Measurements from ENCODE around the gene ZCCHC7. TPM values are rescaled to one million over a fixed set of nuclear protein-coding genes. Genes with fewer than 3 reads are reported as not detected.

The ZCCHC7 gene
- polyA plus RNA-seq, 1 donor from 2014 or later = 10.9 TPM

- H3K27ac ChIP-seq (ENCODE audit: low read length) = no peak overlapping the region
- TF ChIP-seq EP300 (conservative IDR thresholded peaks at IDR 0.05; ENCODE audit: poor library complexity, severe bottlenecking) (no peak), MXI1 (conservative IDR thresholded peaks at IDR 0.05; ENCODE audit: poor library complexity, severe bottlenecking) (no peak), SMC3 (conservative IDR thresholded peaks at IDR 0.05; ENCODE audit: poor library complexity) (no peak), CTCF (IDR thresholded peaks at IDR 0.05; ENCODE audit: poor library complexity, severe bottlenecking) (no peak), EZH2 (IDR thresholded peaks at IDR 0.05; ENCODE audit: borderline replicate concordance, insufficient read depth, low read length, poor library complexity, severe bottlenecking) (no peak), RAD21 (conservative IDR thresholded peaks at IDR 0.05) (no peak), POLR2AphosphoS5 (IDR thresholded peaks at IDR 0.05) (no peak), TAF1 (IDR thresholded peaks at IDR 0.05; ENCODE audit: low read depth) (no peak), REST (IDR thresholded peaks at IDR 0.05; ENCODE audit: borderline replicate concordance) (no peak)
- H3K9me2 ChIP-seq (ENCODE audit: insufficient read depth, low read length) = no peaks in the 10 kb centered on the region
- no peak overlapping the region for H3K9ac ChIP-seq (ENCODE audit: low read length)
- no peaks in the 10 kb centered on the region for H3K36me3 ChIP-seq (ENCODE audit: insufficient read depth, low read length)
- no peak overlapping the region for H2AFZ ChIP-seq (ENCODE audit: low read depth, low read length)
- no peaks in the 10 kb centered on the region for H3K79me2 ChIP-seq (replicated peaks; ENCODE audit: insufficient read depth, low read length)
- no peaks in the 10 kb centered on the region for H3K9me3 ChIP-seq (ENCODE audit: low read length)
- H3K27me3 ChIP-seq (ENCODE audit: insufficient read depth, low read depth, low read length) = no peaks in the 10 kb centered on the region
- H3K4me2 ChIP-seq (ENCODE audit: low read length) = no peak overlapping the region
- no peaks in the 10 kb centered on the region for H3F3A ChIP-seq (ENCODE audit: insufficient read depth, low read length, poor library complexity, severe bottlenecking)
- no peak overlapping the region for H3K4me3 ChIP-seq (ENCODE audit: low read length)
- H4K20me1 ChIP-seq (ENCODE audit: insufficient read depth) = no peaks in the 10 kb centered on the region
Observed at GRCh38 chr9:37363124-37363523, 242.8 kb downstream of the ZCCHC7 start.

GRCh38 chr9:37364136-37364535 lies 243.8 kb downstream of the ZCCHC7 start:
- Histone ChIP-seq H3K4me2 (ENCODE audit: low read length) (no peak overlapping the region), H3K79me2 (replicated peaks; ENCODE audit: insufficient read depth, low read length) (no peaks in the 10 kb centered on the region), H3F3A (ENCODE audit: insufficient read depth, low read length, poor library complexity, severe bottlenecking) (no peaks in the 10 kb centered on the region), H3K27me3 (ENCODE audit: insufficient read depth, low read depth, low read length) (no peaks in the 10 kb centered on the region), H3K4me3 (ENCODE audit: low read length) (no peak overlapping the region), H4K20me1 (ENCODE audit: insufficient read depth) (no peaks in the 10 kb centered on the region), H3K9me3 (ENCODE audit: low read length) (no peaks in the 10 kb centered on the region), H2AFZ (ENCODE audit: low read depth, low read length) (no peak overlapping the region), H3K9ac (ENCODE audit: low read length) (no peak overlapping the region), H3K9me2 (ENCODE audit: insufficient read depth, low read length) (no peaks in the 10 kb centered on the region), H3K27ac (ENCODE audit: low read length) (no peak overlapping the region), H3K36me3 (ENCODE audit: insufficient read depth, low read length) (no peaks in the 10 kb centered on the region)
- TF ChIP-seq SMC3 (conservative IDR thresholded peaks at IDR 0.05; ENCODE audit: poor library complexity) (no peak), EP300 (conservative IDR thresholded peaks at IDR 0.05; ENCODE audit: poor library complexity, severe bottlenecking) (no peak), TAF1 (IDR thresholded peaks at IDR 0.05; ENCODE audit: low read depth) (no peak), MXI1 (conservative IDR thresholded peaks at IDR 0.05; ENCODE audit: poor library complexity, severe bottlenecking) (no peak), EZH2 (IDR thresholded peaks at IDR 0.05; ENCODE audit: borderline replicate concordance, insufficient read depth, low read length, poor library complexity, severe bottlenecking) (no peak)

Data from neural cell (in vitro differentiated cells).